CD4-positive, alpha-beta T cell treated with Interleukin-10 for 1 hour (primary cell): ENCODE data around the gene TMEM179.
"Not testable (repeated sequence)": the region's sequence is repeated elsewhere in the genome, so short reads cannot be mapped to it uniquely, and the experiment has no call there.

Source experiments
- DNase-seq: peaks from one replicate; pipeline ENCODE4 v3.0.0-alpha.2; 2020

TMEM179 gene

DNA sequence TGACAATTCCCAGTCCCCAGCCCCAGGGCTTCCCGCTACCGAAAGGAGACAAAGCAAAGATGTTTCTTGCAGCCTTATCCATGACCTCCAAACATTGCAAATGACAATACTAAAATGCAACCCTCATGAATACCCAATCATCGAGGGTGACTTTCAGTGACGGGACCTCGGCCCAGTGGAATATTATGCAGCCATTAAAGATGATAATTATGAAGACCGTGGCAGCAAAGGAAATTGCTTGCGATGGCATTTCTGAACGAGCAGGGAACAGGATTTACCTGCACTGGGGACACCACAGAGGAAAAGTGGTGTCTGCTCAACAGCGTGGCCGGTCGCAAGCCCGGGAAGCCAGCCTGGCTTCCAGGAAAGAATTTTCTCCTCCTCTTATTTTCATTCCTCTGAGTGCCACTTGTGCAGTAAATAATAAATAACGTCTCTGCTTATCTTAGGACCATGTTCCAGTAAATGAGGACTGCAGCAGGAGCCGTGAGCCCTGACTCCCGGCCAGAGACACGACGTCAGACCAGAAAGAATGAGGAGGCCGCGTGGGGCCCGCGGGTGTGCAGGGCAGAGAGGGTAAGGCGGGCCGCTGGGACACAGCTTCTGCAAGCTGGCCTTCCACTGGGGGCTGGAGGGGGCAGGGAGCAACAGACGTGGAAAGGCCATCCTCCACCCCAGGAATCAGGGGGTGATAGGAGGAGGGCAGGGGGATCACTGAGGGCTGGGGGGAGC, 18.4 kb downstream of the TMEM179 start:
- DNase-seq, result no peak

DNA sequence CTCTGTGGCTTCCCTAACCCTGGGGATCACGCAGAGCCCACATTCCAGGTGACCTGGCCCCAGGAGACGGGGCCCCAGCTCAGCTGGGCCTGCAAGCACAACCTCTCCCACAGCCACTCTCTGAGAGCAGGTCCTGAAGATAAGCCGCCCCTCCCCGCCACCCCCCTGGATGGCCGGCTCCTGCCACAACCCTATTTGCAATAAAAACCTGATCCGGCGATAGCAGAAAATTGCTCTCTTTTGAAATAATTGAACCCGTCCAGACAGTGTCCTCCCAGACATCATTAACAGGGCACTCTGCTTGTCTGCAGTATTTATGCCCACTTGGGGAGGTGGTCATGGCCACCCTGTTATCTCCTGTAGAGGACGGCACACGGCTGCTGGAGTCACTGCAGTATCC, 20.0 kb downstream of the TMEM179 start:
- no peak for DNase-seq

DNA sequence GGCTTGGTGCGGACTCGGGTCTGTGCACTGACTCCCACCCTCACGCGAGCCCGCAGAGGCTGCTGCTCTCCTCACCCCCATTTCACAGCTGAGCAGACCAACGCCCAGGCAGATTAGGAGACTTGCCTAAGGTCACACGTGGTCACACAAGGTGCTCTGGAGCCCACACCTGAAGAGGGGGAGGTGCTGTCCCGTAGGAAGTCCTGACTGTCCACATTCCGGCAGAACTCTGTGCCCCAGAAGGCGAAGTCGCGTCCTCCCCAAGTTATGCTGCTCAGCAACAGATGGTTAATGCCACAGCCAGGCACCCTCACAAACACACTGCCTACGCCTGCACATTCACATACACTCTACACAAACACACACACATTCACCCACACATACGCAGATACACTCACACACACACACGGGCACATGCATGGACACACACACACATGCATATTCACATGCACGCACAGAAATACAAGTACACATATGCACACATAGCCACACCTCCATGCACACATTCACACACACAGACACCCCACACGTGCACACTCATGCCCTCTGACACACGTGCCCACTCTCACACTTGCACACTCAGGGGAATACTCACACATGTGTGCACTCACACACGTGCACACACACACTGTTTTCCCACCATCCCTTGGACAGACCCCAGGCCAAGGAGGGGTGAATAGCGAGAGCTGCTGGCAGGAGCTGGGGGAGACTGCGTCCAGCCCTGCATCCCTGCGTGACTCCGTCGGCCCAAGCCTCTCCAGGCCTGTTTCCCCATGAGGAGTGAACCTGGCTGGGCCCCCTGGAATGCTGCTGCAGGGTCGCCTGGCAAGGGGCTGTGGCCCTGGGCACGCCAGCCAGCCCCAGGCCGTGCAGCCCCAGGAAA, 20.9 kb downstream of the TMEM179 start:
- no peak for DNase-seq

DNA sequence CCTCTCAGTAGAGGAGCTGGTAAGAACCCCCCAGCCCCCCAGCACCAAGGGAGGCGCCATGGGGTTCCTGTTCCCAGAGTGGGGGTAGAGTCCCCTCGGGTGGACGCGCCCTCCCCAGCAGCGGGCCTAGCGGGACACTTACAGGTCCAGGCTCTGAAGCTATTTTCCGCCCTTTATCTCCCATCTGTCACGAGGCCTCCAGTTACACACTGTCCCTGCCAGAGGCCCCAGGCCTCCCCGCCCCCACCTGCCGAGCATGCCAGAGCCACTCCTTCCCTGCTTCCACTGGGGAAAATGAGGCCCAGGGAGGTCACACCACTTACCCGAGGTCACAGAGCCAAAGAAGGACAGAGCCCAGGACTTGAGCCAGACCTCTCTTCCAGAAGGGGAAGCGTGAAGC, 21.9 kb downstream of the TMEM179 start:
- DNase-seq, result no peak

DNA sequence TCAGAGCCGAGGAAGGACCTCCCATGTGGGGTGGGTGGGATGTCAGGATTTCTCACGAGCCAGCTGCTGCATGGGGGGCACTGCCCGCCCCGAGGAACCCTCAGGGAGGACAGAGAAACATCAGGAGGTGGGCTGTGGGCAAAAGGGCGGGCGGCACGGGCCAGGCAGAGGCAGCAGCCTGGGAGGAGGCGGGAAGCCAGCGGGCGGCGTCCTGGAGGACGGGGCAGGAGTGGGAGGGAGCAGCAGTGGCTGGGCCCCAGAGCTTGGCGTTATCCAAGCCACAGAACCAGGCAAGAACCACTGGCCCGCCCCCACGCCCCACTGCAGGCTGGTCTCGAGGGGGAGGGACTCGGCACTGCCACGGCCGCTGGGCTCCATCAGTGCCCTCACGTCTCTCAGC, 22.6 kb downstream of the TMEM179 start:
- no peak for DNase-seq

DNA sequence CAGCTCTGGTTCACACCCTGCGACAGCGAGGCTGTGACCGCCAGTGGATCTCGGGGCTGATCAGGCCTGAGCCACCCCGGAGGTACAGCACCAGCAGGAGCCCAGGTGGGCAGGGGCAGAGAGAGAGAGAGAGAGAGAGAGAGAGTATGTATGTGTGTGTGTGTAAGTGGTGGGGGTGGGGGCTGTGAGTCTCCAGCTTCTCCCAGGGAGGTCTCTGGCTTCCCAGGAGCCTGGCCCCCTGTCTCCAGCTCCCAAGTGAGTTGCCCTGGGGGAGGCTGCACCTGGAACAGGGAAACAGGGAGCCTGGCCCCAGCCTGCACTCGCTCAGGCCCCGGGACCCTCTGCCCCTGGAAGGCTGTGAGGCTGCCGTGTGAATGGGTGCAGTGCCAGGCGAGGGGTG, 23.1 kb downstream of the TMEM179 start:
- no peak for DNase-seq

DNA sequence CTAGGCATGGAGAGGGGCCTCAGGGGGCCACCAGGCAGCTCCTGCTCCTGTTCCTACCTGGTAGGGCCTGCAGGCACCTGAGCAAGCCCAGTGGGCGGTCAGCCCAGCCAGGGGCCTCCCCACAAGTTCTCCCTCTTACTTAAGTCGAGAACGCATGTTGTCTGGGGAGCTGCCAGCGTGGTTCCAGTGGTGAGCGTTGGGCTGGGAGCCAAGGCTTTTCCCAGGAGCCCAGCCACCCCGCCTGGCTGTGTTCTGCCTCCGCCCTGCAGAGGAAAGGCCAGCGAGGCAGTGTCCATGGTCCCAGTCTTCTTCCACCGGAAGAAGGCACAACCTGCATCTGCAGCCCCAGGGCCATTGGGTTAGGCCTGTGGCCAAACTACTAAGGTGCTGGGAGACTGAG, 23.6 kb downstream of the TMEM179 start:
- no peak for DNase-seq

DNA sequence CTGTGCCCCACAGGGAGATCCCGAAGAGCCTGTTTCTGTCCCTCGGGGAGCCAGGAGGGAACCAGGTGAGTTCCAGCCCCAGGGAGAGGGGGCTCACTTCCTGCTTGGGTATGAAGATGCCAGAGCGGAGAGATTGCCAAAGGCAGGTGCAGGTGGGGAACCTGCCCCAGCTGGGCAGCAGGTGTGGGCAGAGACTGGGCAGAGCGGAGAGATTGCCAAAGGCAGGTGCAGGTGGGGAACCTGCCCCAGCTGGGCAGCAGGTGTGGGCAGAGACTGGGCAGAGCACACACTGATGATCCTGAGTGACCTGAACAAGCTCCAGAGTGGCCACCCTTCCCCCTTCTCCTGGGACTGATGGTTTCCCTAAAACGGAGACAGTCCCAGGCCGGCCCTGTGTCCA, 24.6 kb downstream of the TMEM179 start:
- DNase-seq, result not testable (repeated sequence)

DNA sequence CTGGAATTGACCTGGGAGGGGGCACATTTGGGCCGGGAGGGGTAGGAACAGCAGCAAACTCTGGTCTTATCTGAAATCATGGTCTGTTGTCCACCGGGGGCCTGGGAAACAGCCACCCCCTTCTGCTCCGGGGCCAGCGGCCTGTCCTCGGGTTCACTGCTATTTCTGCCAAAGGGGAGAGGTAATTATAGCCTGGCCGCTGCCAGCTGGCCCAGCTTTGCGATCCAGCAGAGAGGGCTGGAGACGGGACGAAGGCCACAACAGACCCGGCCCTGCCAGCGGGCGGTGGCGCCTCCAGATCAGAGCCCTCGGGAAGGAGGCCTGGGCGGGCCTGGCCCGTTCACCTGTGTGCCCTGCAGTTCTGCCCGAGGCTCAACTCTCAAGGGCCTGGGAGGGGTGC, 25.1 kb downstream of the TMEM179 start, which contains the start of gene C14orf180:
TSS of gene C14orf180 (plus strand) at position 258 of the 400 bp plus-strand sequence. CDS start 6,667 bp downstream, outside the sequence.
- no peak for DNase-seq

DNA sequence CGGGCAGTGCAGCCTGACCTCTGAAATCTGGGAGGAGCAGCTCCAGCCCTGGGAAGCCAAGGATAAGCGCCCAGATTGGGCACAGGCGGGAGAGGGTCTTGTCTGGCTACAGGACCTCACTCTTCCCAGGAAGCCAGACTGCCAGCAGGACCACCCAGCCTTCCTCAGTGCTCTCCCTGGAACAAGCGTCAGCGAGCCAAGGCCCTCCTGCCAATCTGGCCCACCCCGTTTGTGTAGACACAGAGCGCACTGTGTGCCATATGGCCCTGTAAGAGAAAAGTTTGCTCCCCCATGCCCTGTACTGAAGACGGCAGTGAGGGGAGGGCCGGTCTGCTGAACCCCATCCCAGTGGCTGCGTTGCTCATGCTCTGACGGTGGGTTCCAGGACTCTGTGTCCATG, 26.3 kb downstream of the TMEM179 start:
- no peak for DNase-seq

DNA sequence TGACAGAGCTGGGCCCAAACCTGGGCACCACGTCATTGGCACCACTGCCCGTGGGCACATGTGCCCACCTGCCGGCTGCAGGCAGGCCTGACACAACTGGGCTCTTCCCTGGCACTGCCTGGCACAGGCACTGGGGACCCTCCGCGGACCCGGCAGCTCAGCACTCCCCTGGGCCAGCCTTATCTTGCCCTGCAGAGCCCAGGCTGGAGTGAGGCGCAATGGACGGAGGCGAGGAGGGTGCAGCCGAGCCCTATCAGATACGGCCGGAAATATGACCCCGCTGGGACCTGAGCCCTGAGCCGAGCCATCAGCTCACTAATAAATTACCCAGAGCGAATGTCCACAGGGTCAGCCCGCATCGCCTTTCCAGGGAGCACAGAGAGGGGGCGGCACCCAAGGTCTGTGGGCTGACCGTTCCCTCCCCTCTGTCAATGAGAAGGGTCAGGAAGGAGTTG, 26.7 kb downstream of the TMEM179 start:
- no peak for DNase-seq

DNA sequence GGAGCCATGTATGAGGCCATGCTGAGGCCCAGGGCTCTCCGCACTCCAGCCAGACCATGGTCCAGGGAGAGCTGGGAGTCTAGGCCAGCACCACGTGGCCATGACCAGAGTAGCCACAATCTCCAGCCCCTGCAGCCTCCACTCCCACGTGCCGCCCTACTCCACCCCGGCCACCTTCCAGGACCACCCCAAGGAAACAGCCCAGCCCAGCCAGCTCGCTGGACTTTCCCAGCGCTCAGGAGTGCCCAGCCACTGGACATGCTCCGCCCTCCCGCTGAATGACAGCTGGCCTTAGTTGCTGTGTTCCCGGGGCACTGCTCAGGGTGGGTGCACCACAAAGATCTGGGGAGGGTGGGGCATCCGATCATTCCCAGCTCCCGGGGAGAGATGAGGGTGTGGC, 27.1 kb downstream of the TMEM179 start:
- no peak for DNase-seq

DNA sequence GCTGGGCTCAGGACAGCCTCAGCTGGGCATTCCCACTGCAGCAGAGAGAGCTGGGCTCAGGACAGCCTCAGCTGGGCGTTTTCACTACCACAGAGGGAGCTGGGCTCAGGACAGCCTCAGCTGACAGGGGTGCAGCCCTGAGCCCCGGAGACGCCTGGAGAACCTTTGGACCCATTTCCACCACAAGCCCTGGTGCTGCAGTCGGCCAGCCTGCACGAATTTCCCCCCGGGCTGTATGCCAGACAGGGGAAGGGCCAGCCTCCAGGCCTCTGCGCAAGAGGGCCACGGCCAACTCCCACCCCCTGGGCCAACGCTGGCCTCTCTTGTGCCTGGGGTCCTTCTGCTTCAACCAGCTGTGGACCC, 27.6 kb downstream of the TMEM179 start:
- DNase-seq, result no peak

DNA sequence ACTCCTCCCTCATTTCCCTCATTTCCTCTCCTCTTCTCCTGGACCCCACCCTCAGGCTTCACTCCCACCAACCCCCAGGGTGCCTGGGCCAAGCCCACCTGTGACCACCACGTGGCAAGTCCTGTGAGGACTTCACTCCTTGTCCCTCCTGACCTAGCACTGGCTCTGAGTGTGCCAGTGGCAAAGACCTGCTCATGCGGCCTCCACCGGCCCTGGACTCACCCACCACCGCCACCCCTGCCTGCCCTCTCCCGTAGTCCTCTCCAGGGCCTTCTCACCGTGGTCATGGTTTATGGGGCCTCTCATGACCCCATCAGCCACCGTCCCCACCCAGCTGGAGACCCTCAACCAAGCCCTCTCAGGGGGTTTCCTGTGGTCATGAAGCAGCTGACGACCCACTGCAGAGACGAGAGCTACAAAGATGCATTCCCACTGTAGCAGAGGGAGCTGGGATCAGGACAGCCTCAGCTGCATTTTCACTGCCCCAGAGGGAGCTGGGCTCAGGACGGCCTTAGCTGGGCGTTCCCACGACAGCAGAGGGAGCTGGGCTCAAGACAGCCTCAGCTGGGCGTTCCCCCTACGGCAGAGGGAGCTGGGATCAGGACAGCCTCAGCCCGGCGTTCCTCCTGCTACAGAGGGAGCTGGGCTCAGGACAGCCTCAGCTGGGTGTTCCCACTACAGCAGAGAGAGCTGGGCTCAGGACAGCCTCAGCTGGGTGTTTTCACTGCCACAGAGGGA, 28.2 kb downstream of the TMEM179 start:
- DNase-seq, result no peak

DNA sequence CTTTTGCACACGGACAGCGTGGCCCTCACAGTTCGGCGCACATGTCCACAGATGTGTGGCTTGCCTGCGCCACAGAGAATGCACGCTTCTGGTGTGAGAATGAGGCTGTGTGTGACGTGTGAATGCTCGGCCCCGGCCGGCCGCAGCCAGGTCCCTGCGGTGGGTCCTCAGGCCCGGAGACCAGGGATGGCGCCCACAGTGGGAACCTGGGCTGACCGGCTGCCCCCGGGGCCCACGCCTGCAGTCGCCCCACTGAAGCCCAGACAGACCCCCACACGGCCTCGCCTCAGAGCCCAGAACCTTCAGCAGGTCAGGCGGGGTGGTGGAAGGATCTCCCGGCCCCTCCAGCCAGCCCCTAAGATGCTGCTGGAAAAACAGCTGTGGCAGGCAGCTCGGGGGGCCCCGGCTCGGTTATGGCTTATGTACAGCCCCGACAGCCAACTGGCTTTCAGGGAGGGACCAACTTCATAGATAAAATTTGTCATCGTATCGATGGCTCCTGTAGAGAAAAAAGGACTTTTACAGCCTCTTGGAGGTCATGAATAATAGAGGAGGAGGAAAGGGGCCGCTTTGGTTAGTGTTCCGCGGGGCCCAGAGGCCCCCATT, 29.5 kb downstream of the TMEM179 start:
- DNase-seq, result no peak

DNA sequence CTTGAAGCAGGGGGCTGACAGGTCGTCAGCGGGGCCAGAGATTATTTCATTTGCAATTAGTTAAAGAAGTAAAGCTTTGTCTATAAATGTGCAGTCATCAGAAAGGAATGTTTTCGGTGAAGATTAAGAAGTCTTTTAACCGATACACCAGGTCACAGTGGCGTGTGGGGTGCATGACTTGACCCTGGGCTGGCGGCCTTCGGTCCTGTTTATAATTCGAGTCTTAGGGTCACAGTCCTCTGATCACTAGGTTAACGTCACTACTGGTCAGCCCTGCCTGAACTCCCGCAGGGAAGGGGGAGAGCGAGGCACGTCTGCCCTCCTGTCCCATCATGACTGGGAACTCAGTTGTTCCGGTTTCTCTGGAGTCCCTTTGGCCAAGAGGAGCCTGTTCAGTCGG, 30.0 kb downstream of the TMEM179 start:
- no peak for DNase-seq

DNA sequence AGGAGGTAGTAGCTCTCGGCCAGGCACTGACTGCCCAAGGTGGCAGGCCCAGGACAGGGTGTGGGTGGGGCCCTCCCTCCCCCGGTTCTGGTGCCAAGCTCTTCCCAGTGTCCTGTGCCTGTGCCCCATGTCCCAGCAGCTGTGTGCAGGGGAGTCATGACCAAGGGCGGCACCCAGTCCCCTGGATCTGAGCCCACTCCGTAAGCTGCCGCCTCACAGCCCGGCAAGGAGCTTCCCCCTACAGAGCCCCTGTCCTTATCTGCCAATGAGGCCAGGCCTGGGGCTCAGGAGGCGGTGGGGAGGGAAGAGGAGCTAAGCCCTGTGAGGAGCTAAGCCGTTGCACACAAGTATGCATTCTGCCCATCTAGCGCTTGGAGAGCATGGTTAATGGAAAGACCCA, 30.6 kb downstream of the TMEM179 start:
- no peak for DNase-seq

DNA sequence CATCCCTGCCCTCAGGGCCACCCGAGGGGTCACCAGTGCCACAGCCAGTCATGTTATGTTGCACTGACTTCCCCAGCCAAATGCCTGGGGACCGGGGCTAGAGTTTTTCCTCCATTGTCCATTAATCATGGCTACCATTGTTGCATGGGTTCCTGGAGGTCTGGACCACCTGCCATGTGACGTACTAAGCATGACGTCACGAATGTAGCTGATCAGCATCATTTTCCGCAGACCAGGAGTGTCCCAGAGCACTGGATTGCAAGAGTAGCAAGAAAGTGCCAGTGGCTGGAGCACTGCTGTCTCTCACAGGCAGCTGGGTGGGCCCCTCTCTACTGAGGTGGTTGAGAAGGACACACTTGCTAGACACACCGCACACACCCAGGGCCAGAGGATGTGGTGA, 31.9 kb downstream of the TMEM179 start:
- DNase-seq, result no peak

DNA sequence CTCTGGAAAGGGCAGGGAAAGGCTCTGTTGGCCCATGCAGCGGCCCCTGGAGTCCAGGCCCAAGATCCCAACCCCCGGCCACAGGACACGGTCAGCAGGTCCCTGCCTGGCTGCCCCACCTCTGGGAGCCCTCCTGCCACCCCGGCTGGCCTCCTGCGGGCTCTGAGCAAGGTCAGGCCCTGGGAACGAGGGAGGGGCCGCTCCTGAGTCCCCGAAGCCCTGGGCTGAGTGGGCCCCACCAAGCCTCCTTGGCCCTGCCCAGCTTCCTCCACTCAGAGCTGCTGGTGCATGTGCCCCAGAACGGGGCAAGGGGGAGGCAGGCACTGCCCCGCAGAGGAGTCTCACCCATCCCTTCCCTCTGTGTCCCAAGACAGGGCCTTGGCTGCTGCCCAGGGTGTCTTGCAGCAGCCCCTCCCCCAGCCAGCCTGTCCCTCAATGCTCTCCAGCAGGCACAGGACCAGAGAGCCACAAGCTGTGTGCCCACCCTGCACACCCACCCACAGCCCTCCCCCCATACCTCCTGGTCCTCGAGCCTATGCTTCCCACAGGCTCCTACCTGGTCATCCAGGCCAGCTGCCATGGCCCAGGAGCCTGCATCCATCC, 32.4 kb downstream of the TMEM179 start:
- DNase-seq, result no peak

DNA sequence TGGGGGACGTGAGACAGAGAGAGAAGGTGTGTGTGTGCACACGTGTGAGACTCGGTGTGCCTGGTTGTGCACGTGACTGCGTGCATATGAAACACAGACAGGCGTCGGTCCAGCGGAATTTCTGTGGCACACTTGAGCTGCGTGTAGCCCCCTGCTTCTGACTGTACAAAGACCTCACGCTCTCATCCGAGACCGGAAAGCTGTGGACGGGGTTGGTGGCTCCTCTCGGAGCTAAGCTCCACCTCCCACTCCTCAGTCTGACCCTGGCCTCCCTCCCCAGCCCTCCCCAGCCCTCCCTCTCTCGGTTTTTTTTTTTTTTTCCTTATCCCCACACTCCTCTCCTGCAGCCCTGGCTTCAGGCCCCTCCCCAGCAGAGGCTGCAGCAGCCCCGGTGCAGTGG, 33.3 kb downstream of the TMEM179 start:
- DNase-seq, result no peak

DNA sequence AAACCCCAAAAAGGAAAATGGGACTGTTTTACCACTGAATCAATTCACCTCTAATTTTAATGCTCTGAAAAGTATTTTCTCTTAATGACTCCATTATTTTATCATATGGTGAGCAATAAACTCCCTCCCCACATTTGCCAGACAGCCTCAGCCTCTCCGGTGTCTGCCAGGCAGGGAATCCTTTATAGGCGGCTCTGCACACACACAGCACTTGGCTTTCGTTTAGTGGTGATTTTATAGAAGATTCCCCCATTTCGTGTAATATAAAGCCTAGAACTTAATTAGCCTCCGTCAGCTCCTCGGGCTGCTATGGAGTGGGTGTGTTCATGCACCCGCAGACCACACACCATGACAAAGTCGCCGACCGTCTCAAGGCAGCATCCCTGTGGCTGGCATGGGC, 35.1 kb downstream of the TMEM179 start:
- no peak for DNase-seq

DNA sequence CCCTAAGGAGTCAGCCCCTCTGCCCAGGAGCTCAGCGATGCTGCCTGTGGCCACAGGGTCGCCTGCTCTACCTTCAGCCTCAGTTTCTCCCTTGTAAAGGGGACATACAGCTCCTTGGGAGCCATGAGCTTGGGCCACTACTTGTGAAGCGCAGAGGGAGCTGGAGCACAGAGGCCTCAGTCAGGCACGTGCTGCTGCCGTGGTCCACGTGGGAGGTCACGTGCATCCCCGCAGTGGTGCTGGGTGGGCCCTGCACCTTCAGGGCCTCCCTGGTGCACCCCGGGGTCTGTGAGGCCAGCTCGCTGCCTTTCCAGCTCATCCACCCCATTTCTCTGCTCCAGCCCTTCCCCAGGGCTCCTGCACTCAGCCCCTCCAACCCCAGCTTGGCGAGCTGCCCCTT, 36.0 kb downstream of the TMEM179 start:
- DNase-seq, result no peak

DNA sequence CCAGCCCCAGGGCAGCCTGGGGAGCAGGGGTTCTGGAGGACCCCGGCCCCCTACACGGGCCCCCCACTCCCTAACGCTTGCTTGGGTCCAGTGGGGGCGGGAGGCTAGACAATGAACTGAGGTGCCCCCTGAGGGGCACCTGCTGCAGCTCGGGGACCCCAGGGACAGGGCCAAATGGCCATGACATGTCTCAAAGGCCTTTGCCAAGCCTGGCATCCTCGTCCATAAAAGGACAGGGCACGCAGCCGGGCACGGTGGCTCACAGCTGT, 36.7 kb downstream of the TMEM179 start:
- no peak for DNase-seq
